H4 (cell line): ENCODE results near the gene EPB41L4A. TPM values are rescaled to one million over a fixed set of nuclear protein-coding genes. Genes with fewer than 3 reads are reported as not detected.
"Not testable (repeated sequence)": the region's sequence is repeated elsewhere in the genome, so short reads cannot be mapped to it uniquely, and the experiment has no call there.

ENCODE experiments used
- DNase-seq: peaks from one replicate; pipeline ENCODE4 v3.0.0-alpha.2; 2015; ENCODE audit warnings: low spot score
- total RNA-seq: library from RNA; depleted of rRNA; stranded (reverse); fragments of >200 nt; shearing (Covaris generic); gene quantifications from 2 replicates; pipeline ENCODE4 v1.2.3, GENCODE V29; 2014

EPB41L4A gene
- total RNA-seq, 1 experiment from 2014 or later = 0.87 TPM

DNA sequence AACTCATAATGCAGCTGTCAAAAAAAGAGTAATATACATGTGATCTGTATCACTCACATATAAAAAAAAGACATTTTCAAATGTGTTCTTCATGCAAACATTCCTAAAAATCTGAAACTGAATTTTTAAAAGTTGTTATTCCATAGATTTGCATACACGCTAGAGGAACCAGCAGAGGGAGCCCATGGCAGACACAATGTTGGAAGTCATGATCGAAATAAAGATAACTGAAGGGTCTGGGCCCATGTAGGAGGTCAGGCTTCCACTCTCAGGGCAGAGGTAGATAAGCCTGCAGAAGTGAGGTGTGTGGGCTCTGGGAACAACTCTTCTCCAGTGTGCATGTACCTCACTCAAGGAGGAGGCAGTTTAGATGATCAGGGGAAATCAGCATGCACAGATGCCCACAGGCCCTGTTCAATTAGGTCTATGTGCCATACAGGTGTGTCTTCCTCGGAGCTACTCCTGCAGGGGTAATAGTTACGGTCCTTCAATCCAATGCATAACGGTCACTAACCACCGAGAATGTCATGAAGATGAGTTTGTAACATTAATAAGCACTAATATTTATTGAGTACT is 208.6 kb downstream of the EPB41L4A start:
- peak; percentile 39 for DNase-seq

DNA sequence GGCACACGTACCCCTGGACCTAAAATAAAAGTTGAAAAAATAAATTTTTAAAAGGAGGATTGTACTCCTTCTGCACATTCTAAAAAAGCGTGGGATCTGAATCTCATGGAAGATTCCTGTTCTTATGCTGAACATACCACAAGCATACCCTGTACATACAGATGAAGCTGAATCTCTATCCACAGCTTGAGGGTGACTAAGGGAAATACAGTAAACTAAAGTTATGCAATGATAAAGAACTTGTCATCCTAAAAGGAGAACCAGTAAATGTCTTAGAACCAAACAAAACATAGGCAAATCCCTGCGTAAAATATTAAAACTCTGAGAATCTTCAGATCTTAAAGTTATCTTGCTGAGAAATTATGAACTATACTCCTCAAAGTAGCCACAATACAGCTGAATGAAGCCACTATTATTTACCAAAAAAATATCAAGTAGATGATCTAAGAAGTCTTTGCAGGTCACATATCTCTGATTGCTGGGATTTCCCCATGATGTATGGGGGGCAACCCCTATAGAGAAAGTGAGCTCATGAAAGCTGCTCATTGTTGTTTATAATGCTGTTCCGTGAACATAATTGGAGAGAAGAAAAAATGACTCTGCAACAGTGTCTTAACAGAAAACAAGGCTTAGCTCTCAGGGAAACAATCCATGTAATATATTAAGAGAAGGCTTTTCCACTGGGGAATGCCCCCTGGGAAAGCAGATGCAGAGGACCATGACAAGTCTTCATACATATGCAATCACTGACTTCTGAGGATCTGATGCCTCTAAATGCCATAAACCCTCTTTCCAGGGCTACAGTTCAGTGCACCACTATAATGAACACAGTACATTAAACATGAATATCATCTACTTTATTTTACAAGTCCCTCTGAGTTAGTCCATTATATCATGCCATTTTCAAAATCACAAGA is 210.1 kb downstream of the EPB41L4A start:
- peak; percentile 18 for DNase-seq

DNA sequence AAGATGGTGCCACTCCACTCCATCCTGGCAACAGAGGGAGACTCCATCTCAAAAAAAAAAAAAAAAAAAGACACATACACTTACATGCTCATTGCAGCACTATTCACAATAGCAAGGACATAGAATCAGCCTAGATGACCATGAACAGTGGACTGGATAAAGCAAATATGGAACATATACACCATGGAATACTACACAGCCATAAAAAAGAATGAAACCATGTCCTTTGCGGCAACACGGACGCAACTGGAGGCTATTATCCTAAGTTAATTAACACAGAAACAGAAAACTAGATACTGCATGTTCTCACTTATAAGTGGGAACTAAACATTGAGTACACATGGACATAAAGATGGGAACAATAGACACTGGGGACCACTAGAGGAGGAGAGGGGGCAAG is 210.9 kb downstream of the EPB41L4A start:
- DNase-seq = not testable (repeated sequence)

DNA sequence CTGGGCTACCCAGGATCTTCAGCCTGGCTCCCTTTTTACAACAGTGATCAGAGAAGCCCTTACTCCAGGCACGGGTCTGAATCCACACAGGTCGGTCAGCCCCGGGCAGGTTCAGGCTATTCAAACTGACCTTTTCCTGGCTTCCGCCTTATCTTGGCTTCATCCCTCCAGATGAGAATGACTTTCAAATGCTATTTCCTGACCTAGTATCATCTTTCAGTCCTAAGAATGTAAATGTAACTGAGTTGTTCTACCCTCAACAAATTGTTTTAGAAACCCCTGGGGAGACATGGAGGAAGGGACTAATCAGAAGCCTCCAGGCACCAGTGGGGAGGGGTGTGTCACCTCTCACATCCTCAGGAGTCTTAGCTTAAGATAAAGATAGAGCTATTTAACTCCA is 213.2 kb downstream of the EPB41L4A start:
- no peak for DNase-seq

DNA sequence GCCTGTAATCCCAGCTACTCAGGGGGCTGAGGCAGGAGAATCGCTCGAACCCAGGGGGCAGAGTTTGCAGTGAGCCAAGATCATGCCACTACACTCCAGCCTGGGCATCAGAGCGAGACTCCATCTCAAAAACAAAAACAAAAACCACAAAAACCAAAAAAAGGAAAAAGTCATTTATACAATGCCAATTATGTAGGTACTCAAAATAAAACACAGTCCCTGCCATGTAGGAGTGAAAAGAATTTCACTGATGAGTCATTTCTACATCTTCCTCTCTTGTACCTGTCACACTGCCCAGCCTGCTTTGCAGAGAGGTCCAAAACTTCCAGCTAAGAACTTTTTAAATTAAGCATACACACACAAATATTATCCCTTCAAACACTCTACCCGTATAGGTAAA is 215.8 kb downstream of the EPB41L4A start:
- DNase-seq = no peak

DNA sequence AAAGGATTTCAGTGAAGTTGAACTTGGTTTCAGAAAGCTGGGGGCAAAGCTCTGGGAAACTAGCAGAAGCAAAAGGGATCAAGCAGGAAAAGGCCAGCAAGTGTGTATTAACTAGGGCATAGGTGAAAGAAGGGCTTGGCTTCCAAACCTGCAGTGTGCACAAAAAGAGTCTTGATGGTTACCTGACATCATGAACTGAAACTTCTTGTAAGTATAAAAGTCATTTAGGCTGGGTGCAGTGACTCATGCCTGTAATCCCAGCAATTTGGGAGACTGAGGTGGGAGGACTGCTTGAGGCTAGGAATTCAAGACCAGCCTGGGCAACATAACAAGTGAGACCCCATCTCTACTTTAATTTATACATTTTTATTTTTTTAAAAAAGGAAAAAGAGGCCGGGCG is 216.4 kb downstream of the EPB41L4A start:
- no peak for DNase-seq

DNA sequence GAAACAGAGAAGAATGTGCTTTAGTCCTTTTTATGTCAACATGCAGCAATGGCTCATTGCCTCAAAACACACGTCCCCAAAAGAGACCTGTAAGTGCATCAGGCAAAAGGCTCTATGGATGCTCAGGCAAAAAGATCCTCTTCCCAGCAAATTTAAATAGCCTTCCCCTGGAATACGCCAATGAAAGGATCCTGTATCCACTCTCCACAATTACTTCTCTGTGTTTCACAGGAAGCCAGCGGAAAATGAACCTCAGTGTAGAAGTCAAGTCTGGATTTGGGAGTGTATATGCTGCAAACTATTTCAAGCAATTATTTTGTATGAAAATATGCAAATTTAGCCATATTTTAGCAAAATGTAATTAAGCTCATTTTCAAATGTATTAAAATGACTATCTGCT is 217.9 kb downstream of the EPB41L4A start:
- no peak for DNase-seq

DNA sequence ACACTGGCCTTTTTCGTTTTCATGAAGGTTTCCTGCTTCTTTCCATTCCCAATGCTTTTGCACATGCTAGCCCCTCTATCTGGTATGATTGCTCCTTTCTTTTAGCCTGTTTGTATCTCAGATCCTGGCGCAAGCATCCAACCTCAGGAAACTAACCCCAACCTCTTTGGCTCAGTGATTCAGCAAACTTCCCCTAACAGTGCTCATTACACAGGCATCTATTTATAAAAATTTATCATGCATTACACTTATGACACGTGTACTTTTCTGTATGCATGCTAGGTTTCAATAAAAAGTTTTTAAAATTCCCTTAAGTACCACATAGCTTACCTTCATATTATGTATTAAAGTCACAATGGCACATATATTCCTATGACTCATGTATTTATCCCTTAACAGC is 218.9 kb downstream of the EPB41L4A start:
- DNase-seq = no peak

DNA sequence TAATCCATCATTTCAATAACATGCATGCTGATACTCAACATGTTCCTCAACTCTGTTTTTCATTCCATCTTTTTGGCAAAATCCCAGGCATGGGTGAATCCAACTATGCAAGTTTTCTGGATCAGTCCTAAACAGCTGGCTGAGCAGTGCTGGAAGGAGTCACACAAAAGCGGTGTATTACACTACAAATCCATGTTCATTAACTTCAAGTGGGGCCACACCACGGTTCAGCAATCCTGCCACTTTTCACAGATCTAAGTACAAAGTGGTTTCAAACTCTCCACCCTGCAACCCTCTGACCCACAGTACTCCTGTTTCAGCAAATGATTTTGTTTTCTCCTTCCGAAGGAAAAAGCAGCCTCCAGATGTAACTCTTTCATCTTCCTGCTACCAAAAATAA is 222.5 kb downstream of the EPB41L4A start:
- no peak for DNase-seq

DNA sequence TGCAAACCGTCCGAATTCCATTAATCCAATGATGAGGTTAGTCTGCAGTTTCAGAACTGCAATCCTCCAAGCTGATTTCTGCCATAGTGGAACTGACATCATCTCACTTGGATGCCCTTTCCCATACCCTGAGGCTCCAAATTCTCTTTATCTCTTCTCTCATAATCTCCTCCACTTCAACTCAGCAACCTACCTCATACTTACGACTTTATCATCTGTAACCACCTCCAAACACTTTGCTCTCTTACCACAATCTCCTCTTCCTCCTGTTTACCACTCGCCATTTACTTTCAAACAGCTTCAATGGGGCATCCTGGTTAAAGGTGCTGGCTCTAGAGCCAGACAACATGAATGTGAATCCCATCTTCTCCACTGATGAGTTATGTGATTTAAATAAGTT is 223.2 kb downstream of the EPB41L4A start:
- DNase-seq = no peak

DNA sequence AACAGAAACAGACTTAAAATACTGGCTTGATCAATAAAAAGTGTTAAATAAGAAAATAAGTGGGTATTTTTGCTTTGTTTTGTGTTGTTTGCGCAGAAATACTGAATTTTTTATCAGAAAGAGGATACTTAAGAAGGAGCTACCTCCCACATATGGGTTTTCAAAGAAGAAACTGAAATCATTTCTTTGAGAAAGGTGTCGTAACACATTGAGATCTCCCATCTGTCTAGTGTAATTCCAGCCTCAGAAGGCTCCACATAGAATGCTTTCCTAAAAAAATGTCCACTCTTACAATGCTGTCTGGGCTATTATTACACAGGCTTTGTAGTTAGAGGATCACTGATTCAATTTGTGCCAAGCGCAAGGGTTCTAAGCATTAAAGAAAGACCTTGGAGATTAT is 226.2 kb downstream of the EPB41L4A start:
- DNase-seq = no peak

DNA sequence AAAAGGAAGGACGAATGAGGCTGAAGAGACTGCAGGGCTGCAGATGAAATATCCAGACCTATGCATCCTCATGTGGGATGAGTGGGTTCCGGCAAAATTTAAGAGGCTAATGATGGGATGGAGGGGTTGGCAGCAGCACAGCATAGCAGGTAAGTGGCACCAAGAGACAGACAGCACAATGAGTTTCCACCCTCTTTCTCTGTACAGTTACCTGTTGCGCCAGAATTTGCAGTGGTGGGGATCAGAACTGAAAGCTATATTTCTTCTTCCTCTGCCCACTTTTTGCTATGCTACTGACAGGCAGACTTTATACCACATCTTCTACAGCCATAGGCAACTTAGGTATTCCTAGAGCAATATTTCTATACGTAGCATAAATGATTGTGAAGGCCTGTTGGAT is 227.0 kb downstream of the EPB41L4A start:
- DNase-seq = no peak

DNA sequence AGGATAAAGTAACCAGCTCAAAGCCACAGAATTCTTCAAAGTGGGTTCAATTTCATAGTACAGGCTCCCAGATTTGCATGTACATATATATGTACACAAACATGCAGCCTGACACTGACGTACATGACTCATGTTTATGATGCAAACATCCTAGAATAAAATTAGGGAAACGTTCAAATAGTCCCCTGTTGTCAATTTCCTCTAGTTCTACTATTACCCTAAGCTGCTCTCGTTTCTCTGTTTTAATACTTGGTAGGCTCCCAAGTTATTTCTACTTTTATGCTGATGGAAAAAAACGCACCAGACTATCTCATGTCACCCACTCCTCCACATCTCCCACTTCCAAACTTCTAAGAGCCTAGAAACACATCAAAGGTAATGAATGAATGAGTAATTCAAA is 229.7 kb downstream of the EPB41L4A start:
- no peak for DNase-seq

DNA sequence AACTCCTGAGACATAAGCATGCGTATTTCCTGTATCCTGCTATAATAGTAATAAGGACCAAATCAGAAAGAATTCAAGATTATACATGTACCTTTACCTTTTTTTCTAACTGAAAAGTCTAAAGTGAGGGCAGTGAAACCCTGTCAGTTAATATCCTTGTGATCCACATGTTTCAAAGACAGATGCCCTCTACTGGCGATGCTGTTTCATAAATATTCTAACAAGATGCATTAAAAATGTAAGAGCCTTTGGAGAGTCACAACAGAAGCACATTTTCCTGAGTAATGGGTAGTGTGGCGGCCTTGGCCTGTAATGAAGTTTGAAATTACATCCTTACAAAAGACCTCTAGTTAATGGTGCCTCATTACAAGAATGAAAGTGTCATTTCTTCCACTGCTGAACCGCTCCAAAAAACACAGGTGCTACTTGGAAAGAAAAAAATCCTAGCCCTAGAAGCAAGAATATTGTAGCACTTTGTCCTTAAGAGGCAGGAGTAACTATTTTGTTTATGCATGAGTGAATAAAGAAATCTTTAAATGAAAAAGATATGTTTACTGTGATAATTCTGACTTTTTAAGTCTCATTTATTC is 232.6 kb downstream of the EPB41L4A start:
- DNase-seq = peak; percentile 59

DNA sequence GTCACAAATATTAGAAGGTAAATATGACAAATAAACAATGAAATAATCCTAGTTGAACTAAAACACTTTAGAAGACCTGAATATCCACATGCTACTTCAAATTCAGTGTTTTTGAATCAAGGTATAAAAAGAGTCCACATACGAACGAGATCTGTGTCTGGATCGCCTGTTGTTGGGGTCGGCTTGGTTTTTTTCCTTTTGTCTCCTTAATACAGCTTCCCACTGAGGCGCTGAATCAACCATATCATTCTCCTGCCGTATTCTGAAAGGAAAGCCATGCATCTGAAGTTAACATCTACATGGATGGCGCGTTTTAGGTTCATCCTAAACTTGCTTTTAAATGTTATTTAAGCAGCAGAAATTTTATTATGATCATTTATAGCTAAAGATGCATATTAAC is 235.2 kb downstream of the EPB41L4A start:
- no peak for DNase-seq

DNA sequence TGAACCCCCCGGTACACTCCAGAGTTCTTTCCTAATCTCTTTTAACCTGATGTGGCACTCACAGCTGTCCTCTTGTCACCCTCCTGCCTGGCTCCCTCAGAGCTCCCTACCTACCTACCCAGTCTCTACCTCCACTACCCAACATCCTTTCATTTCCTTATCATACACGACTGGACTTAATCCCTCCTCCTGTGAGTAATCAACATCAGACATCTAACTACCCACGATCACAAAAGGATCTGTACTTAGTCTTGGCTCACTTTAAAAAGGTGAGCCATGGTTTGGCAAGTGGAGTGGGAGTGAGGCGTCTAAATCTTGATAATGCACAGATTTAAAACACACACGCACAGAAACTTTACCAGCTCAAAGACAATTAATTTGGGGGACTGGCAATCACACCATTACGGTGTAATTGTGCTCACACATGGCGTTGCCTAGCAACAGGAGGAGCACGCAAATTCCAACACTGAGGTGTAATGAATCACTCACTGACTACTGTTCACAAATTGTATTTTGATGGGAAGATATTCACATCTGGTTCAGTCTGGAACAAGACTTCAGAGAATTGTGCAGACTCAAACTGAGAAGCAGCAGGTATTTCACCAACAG is 235.9 kb downstream of the EPB41L4A start:
- DNase-seq = no peak

DNA sequence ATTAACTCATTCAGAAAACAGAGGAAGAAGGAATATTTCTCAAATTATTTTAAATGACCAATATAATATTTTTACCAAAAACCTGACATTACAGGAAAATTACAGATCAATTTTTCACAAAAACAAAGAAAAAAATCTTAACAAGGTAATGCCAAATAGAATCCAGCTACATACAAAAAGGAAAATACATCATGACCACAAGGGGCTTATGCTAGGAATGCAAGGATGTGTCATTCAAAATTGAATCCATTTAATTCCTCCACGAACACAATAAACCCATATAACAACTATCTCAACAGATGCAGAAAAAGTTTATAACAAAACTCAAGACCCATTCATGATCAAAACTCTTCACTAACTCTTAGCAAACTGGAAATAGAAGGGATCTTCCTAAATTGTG is 239.8 kb downstream of the EPB41L4A start:
- DNase-seq = no peak

DNA sequence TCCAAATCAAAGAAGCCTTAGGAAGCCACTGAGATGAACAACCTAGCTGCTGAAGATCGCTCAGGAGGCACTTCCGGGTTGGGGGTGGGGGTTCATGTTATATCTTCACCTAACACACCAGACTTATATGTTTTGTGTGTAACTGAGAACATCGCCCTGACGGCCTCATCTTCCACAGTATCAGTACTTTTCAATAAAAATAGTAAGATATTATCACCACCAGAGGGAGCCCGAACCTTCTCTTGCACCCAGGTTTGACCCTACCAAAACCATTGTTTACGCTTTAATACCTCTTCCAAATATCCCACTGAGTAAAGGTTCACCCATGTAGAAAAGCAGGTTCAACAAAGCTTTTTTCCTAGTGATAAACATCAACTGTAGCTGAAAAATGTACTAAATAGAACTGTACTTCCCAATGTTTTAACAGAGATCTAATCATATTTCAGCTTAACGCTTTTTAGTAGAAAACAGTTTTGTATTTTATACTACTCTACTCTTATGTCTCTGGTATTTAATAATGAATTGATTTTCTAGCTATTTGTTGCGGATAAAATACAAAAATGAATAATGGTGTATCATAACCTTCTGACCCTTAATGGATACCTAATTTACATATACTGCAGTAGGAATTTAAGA is 244.0 kb downstream of the EPB41L4A start:
- peak; percentile 40 for DNase-seq

DNA sequence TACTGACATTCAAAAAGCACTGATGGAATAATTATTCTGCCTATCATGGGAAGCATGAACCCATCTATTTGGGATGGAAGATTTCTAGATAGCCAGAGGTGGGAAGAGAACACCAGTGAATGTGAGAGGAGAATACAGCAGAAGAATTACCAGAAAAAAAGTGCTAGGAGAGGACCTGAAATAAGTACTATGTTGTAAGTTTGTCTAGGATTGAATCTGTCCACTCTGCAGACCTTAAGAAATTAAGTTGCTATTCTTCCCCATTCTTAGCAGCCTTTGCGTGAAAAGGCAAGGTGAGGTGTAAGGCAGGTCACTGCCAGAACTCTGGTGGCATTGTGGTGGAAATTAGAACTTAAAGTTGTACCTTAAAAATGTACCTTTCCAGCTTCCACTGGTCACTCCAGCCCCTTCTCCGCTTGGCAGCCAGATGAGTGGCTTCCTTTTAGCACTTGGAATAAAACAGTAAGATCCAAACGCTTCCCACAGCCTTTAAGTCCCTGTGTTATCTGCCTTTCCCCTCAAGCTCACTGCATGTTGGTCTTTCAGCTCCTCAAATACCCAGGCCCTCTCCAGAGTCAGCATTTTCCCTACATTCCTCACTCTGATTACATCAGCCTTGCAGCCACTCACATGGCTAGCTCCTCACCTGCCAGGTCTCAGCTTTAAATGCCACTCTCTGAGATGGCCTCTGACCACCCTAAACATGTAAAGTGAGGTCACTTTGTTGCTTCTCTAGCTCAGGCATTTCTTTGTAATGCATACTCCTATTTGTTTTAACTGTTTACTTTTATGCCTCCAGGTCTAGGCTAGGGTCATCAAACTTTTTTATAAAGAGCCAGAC is 253.0 kb downstream of the EPB41L4A start:
- no peak for DNase-seq

DNA sequence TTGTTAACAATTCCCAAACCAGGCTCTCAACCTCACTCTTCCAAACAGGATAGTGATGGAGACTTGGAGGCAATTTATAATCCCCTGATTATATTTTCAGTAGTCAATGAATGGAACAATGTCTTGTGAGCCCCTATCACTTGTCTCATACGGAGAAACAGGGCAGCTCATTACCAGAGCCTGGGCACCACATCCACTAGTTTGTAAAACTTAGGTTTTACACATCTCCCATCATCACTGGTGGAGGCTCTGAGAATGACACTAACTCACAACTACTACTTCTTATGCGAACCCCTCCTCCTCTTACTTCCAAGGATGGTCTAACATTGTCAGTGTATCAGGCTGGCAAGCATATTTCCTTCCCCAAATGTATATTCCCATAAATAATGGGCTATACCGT is 253.7 kb downstream of the EPB41L4A start:
- DNase-seq = no peak

DNA sequence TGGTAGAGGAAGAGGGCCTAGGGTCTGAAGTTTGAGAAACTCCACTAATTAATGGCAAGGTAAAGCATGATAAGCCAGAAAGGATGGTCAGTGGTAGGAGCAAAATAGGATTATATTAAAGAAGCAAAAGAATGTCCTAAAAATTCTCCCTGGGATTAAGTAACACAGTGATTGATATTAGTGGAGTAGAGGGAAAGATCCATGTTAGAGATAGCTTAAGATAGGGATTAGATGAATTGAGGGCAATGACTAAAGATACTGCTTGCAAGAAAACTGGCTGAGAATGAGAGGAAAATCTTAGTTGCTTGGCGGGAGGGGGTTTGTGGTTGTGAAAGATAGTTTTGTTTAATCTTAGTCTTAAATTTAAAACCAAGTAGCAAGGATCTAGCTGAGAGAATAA is 255.6 kb downstream of the EPB41L4A start:
- DNase-seq = no peak
